HAP-1 (cell line): Measurements from ENCODE around the gene MCF2L.

Experiments
- DNase-seq, 2 experiments: peaks; one replicate each; pipeline ENCODE4 v3.0.0-alpha.2; 2016 to 2020; ENCODE audit warnings: low spot score in 2 of 2
- H3K27me3 ChIP-seq: fragments of 250-450 bp; sonication (Bioruptor Pico); 2 replicates; pipeline ENCODE4 v1.5.1; 2020; ENCODE audit warnings: low read depth, mild to moderate bottlenecking, moderate library complexity
- H3K36me3 ChIP-seq: fragments of 250-450 bp; sonication (Bioruptor Pico); replicated peaks from 2 replicates; pipeline ENCODE4 v1.5.1; 2020; ENCODE audit warnings: mild to moderate bottlenecking
- H3K4me1 ChIP-seq: fragments of 250-450 bp; sonication (Bioruptor Pico); 2 replicates; pipeline ENCODE4 v1.5.1; 2020; ENCODE audit warnings: mild to moderate bottlenecking
- H3K4me3 ChIP-seq: fragments of 250-450 bp; sonication (Bioruptor Pico); 2 replicates; pipeline ENCODE4 v1.5.1; 2020; ENCODE audit warnings: mild to moderate bottlenecking, moderate library complexity
- H3K9me3 ChIP-seq: fragments of 250-450 bp; sonication (Bioruptor Pico); 2 replicates; pipeline ENCODE4 v1.5.1; 2020; ENCODE audit warnings: mild to moderate bottlenecking, moderate library complexity
- in situ Hi-C: fragments of 300-500 bp; cut with MboI; formaldehyde crosslinking; loops from 3 replicates; pipeline ENCODE4 v1.14.3; 2020; ENCODE audit warnings: low sequenced_read_pairs, inconsistent platforms, mixed read lengths

Gene MCF2L

DNA sequence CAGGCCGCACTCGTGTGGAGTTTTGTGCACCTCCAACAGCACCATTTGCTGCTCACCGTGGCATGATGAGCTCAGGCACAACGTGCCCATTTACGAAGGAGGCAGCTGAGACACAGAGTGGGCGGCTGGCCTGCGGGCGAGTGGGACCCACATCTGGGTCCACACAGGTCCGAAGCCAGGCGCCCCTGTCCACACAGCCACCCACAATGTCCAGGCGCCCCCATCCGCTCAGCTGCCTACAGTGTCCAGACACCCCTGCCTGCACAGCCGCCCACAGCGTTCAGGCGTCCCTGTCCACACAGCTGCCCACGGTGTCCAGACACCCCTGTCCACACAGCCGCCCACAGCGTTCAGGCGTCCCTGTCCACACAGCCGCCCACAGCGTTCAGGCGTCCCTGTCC, 94.1 kb downstream of the MCF2L start:
- in situ Hi-C loops = no loop called here
- Histone ChIP-seq H3K9me3 (no peaks in the 10 kb centered on the region), H3K27me3 (no peaks in the 10 kb centered on the region), H3K4me3 (no peak overlapping the region), H3K4me1 (no peaks in the 10 kb centered on the region), H3K36me3 (no peaks in the 10 kb centered on the region)
- no peak for DNase-seq

DNA sequence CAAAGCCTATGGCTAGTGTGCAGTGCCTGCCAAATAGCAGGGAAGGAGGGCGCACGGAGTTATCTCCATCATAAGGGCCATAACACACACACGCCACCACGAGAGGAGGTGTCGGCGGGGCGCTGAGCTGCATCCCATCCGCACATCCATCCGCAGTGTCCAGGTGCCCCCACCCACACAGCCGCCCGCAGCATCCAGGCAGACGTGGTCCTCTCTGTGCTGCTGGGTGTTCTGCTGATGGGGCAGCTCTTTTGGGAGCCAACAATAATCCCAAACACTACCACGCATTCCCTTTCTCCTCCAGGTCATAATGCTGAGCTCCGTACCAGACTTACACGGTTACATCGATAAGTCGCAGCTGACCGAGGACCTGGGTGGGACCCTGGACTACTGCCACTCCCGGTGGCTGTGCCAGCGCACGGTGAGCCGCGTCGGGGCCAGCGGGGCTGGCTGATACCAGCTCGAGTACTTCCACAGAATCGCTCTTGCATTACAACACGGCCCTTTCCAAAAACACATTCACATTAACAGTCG, 95.1 kb downstream of the MCF2L start:
- Histone ChIP-seq H3K4me1 (no peaks in the 10 kb centered on the region), H3K36me3 (no peaks in the 10 kb centered on the region), H3K4me3 (no peak overlapping the region), H3K27me3 (no peaks in the 10 kb centered on the region), H3K9me3 (no peaks in the 10 kb centered on the region)
- in situ Hi-C loops = no loop called here
- no peak for DNase-seq

DNA sequence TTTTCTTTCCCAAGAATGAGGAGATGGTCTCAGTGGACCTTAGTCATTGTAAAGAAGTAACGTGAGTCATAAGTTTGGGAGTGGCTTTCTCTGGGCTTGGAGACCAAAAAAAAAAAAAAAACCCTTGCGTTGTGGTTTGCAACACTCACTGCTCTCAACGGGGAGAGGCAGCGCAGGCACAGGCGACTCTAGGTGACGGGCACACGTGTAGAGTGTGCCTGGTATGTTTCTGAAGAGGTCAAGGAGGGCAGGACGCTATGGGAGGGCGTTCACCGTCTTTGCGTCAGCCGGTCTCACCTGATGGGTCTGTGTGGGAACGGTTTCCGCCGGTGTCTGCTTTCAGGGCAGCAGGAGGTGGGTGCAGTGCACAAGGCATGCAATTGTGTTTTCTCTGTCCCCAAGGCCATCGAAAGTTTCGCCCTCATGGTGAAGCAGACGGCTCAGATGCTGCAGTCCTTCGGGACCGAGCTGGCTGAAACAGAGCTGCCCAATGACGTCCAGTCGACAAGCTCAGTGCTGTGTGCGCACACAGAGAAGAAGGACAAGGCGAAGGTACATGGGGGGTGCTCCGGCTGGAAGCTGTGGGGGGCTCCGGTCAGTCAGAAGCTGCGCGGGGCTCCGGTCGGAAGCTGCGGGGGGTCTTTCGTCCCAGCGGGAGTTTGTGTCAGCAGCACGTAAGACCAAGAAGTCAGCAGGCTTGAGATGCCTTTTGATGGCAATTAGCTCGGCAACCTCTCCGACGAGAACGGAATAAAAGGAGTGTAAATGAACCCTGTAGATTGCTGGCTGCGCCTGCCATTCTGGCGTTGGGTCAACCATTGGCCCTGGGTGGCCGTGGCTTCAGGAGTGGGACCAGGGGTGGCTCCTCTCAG, 95.8 kb downstream of the MCF2L start:
- DNase-seq = no peak
- Histone ChIP-seq H3K27me3 (no peaks in the 10 kb centered on the region), H3K9me3 (no peaks in the 10 kb centered on the region), H3K36me3 (no peaks in the 10 kb centered on the region), H3K4me3 (no peak overlapping the region), H3K4me1 (no peaks in the 10 kb centered on the region)
- in situ Hi-C loops = no loop called here

DNA sequence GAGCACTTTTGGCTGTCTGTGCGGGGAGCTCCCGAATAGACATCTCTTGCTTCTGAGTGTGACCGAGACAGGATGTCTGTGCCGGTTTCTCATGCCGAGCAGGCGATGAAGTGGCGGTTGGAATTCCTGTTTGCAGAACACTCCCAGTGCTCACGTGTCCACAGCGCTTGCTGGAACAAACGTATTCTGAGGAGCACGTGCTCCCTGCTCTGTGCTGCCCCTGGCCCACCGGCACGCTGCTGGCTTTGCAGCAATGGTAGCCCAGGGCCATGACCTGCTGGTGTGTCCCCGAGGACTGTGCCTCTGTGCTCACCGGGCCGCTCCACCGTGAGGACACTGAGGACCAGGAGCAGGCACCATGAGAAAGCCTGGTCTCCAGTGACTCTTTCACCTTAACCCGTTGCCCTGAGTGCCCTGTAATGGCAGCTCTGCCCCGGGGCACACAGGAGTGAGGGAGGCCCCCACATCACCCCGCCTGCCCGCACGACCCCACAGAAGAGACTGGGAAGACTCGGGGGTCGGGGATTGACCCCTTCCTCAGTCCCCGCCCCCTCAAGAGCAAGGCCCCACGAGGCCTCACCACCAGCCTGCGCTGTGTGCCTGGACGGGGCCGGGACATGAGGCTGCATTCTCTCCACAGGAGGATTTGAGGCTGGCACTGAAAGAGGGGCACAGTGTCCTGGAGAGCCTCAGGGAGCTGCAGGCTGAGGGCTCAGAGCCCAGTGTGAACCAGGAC, 96.6 kb downstream of the MCF2L start:
- Histone ChIP-seq H3K9me3 (no peaks in the 10 kb centered on the region), H3K4me3 (no peak overlapping the region), H3K36me3 (no peaks in the 10 kb centered on the region), H3K27me3 (no peaks in the 10 kb centered on the region), H3K4me1 (no peaks in the 10 kb centered on the region)
- no peak for DNase-seq
- in situ Hi-C loops = no loop called here

DNA sequence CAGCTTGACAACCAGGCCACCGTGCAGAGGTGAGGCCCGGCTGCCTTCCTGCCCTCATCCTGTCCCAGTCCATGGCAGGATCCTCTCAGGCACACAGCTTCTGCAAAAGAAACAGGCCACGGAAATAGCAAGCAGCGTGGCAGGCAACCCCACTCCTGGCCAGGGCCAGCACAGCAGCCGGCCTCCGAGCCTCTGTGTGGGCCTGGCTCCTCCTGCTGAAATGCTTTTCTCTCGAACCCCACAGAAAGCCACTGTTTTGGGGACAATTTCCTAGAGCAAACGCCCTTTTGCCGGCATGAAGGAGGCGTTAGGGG, 97.1 kb downstream of the MCF2L start:
- Histone ChIP-seq H3K27me3 (no peaks in the 10 kb centered on the region), H3K9me3 (no peaks in the 10 kb centered on the region), H3K4me3 (no peak overlapping the region), H3K4me1 (no peaks in the 10 kb centered on the region), H3K36me3 (no peaks in the 10 kb centered on the region)
- in situ Hi-C loops = no loop called here
- no peak for DNase-seq

DNA sequence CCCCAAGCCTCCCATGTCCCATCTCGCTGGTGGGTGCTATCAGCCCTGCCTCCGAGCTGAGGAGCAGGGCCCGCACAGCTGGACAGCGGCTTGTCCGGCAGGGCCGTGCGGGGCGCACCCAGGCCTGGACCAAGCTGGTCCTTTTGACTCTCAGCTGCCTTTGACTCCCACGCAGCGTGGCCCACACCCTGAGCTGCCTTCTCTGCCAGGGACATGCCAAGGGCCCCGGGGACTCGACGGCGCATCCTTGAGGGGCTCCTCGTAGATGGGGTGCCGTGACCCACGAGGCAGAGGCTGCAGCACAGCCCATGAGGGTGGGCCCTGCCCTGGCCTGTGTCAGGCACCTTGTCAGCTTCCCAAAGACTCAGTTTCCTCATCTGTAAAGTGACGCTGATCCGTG, 97.7 kb downstream of the MCF2L start:
- Histone ChIP-seq H3K4me3 (no peak overlapping the region), H3K27me3 (no peaks in the 10 kb centered on the region), H3K9me3 (no peaks in the 10 kb centered on the region), H3K36me3 (no peaks in the 10 kb centered on the region), H3K4me1 (no peaks in the 10 kb centered on the region)
- in situ Hi-C loops = no loop called here
- no peak for DNase-seq

DNA sequence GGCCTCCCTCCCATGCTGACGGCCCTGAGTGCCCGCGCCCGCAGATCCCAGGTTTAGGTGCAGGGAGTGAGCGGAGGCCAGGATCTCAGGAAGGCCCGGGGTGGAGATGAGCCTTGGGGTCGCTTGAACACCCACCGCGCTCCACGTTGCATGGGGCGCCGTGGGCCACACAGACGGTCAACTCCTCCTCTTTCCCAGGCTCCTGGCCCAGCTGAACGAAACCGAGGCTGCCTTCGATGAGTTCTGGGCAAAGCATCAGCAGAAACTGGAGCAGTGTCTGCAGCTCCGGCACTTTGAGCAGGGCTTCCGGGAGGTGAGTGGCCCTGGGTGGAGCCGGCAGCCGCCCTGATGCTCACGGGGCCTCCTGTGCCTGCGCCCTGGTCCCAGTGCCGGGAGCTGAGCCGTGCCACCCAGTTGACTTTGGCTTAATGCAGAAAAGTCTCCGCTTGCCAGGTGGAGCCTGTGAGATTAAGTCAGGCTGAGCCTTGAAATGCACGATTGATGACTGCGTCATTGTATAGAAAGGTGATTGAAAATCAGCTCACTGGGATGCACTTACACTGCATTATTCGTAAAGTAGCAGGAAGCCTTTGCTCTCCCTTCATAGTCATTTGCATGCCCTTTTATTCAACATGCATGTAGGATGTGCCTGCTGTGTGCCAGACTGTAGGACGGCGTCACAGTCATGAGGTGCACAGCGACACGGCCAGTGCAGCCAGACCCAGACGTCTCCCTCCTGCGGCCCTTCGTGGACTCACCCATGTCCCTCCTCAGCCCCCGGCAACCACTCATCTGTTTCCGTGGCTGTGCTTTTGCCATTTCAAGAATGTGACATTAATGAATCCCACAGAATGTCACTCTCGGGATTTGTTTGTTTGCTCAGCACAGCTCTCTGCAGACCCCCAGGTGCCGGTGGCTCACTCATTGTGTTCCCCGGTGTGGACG, 101.1 kb downstream of the MCF2L start:
- no peaks in the 10 kb centered on the region for H3K27me3 ChIP-seq
- H3K9me3 ChIP-seq = peaks cover 3% of the 10 kb centered on the region; the same call in 1 of the 2 replicates
- H3K36me3 ChIP-seq = no peaks in the 10 kb centered on the region
- in situ Hi-C loops = no loop called here
- no peaks in the 10 kb centered on the region for H3K4me1 ChIP-seq
- no peak overlapping the region for H3K4me3 ChIP-seq
- no peak for DNase-seq

DNA sequence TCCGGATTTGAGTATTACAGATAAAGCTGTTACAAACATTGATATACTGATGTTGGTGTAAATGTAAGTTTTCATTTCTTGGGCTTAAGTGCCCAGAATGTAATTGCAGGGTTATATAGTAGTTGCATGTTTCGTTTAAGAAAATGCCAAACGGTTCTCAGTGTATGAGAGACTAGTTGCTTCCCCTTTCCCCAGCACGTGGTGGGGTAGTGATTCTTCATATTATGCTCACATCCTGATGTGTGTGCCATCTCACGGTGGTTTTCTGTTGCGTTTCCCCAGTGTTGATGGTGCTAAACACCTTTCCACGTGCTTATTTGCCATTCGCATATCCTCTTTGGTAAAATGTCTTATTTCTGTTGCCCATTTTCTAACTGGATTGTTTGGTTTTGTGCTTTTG, 101.8 kb downstream of the MCF2L start:
- Histone ChIP-seq H3K4me3 (no peak overlapping the region), H3K4me1 (no peaks in the 10 kb centered on the region), H3K9me3 (peaks cover 3% of the 10 kb centered on the region; the same call in 1 of the 2 replicates), H3K36me3 (no peaks in the 10 kb centered on the region), H3K27me3 (no peaks in the 10 kb centered on the region)
- no peak for DNase-seq
- in situ Hi-C loops = no loop called here

DNA sequence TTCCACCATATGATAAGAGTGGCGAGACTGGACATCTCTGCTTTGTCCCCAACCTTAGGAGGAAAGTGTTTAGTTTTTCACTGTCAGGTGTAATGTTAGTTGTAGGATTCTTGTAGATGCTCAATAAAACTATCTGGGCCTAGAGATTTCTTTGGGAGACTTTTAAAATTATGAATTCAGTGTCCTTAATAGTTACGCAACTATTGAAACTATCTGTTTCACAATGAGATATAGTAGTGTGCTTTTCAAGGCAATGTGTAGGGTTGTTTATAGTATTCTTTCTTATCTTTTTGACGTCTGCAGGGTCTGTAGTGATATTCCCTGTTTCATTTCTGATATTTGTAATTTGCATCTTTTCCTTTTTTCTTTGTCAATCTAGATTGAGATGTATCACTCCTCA, 103.4 kb downstream of the MCF2L start:
- in situ Hi-C loops = no loop called here
- H3K4me1 ChIP-seq = no peaks in the 10 kb centered on the region
- H3K4me3 ChIP-seq = no peak overlapping the region
- no peaks in the 10 kb centered on the region for H3K36me3 ChIP-seq
- H3K9me3 ChIP-seq = peaks cover 3% of the 10 kb centered on the region; the same call in 1 of the 2 replicates
- DNase-seq = no peak
- H3K27me3 ChIP-seq = no peaks in the 10 kb centered on the region

DNA sequence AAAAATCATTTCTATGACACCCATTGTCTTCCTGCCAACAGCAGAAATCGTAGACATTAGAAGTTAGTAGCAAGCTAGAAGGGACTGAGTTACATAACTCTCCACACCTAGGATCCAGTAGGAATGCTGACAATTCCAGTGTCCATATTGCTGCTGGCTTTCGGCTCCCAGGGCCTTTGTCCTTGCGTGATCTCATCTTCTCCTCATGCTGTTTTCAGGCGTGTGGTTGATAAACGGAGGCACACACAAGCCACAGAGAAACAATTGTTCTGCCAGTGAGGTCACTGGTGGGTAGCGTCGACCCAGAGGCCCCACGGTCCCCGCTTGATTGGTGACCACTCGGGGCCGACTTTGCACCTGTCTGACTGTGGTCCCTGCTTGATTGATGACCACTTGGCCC, 104.9 kb downstream of the MCF2L start:
- no peaks in the 10 kb centered on the region for H3K27me3 ChIP-seq
- DNase-seq = no peak
- H3K4me3 ChIP-seq = no peak overlapping the region
- no peaks in the 10 kb centered on the region for H3K36me3 ChIP-seq
- H3K9me3 ChIP-seq = peaks cover 3% of the 10 kb centered on the region; the same call in 1 of the 2 replicates
- no peaks in the 10 kb centered on the region for H3K4me1 ChIP-seq
- in situ Hi-C loops = no loop called here

DNA sequence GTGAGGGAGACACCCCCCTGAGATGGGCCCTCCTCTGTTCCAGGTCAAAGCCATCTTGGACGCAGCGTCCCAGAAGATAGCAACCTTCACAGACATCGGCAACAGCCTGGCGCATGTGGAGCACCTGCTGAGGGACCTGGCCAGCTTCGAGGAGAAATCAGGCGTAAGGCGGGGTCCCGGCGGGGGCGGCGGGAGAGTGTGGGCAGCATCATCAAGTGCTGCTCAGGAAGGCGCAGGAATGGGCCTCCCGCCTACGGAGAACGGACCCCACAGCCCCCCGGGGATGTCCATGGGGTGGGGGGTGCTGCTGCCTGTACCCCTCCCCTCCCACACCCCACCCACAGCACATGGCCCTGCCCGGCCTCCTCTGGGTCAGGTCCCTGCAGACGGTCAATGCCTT, 105.4 kb downstream of the MCF2L start:
- Histone ChIP-seq H3K4me3 (no peak overlapping the region), H3K36me3 (no peaks in the 10 kb centered on the region), H3K9me3 (peaks cover 3% of the 10 kb centered on the region; the same call in 1 of the 2 replicates), H3K27me3 (no peaks in the 10 kb centered on the region), H3K4me1 (no peaks in the 10 kb centered on the region)
- no peak for DNase-seq
- in situ Hi-C loops = no loop called here

DNA sequence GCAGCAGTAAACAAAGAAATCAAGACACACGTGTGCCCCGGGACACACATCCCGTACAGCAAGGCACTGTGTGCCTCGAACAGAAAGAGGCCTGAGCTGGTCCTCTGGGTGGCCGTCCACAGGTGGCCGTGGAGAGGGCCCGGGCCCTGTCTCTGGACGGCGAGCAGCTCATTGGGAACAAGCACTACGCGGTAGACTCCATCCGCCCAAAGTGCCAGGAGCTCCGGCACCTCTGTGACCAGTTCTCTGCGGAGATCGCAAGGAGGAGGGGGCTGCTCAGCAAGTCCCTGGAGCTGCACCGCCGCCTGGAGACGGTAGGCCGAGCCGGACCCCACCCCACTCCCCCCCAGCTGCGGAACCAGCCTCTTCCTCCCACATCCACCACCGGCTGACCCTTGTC, 105.9 kb downstream of the MCF2L start:
- no peaks in the 10 kb centered on the region for H3K27me3 ChIP-seq

DNA sequence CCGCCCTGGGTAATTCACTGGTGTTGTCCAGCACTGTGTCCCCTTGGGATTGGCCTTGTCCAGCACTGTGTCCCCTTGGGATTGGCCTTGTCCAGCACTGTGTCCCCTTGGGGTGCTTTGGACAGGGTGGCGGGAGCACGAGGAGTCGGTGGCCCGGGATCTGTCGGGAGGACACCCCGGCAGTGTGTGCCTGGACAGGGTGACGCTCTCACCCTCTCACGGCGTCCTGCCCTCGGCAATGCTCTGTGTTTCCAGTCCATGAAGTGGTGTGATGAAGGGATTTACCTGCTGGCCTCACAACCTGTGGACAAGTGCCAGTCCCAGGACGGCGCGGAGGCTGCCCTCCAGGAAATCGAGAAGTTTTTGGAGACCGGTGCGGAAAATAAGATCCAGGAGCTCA, 106.7 kb downstream of the MCF2L start:
- DNase-seq = no peak
- Histone ChIP-seq H3K9me3 (peaks cover 3% of the 10 kb centered on the region; the same call in 1 of the 2 replicates), H3K4me1 (no peaks in the 10 kb centered on the region), H3K27me3 (no peaks in the 10 kb centered on the region), H3K36me3 (no peaks in the 10 kb centered on the region), H3K4me3 (no peak overlapping the region)
- in situ Hi-C loops = no loop called here

More for the DNA sequence above, 105.9 kb downstream of the MCF2L start:
- in situ Hi-C loops = no loop called here
- no peak for DNase-seq
- H3K4me1 ChIP-seq = no peaks in the 10 kb centered on the region
- H3K4me3 ChIP-seq = no peak overlapping the region
- H3K36me3 ChIP-seq = no peaks in the 10 kb centered on the region
- H3K9me3 ChIP-seq = peaks cover 3% of the 10 kb centered on the region; the same call in 1 of the 2 replicates
